Myometrial cell (primary cell): ENCODE results near the gene IL17RC. TPM values are rescaled to one million over a fixed set of nuclear protein-coding genes. Genes with fewer than 3 reads are reported as not detected.

Source experiments
- total RNA-seq: library from RNA; depleted of rRNA; stranded (reverse); fragments of >200 nt; gene quantifications from 2 replicates; pipeline ENCODE4 v1.2.3, GENCODE V29; 2015

Gene IL17RC
- total RNA-seq = 65.7 and 80.7 TPM in 2 replicates

GRCh38 chr3:9916734-9917680 lies at the start of gene IL17RC:
TSS of gene IL17RC (plus strand) at chr3:9917098. CDS start at chr3:9917316, 218 bp downstream.

GRCh38 chr3:9879830-9880549 lies 36.9 kb upstream of the IL17RC start, which contains the start of gene CIDEC:
TSS of gene CIDEC (minus strand) at chr3:9880253. CDS start at chr3:9878486, 1,767 bp downstream.

GRCh38 chr3:9890249-9891071 lies 26.4 kb upstream of the IL17RC start, which contains the start of gene JAGN1:
TSS of gene JAGN1 (plus strand) at chr3:9890610. CDS start at chr3:9890723, 113 bp downstream.

GRCh38 chr3:9902372-9903237 lies 14.3 kb upstream of the IL17RC start, which contains the start of gene IL17RE:
TSS of gene IL17RE (plus strand) at chr3:9902848. CDS start at chr3:9902933, 85 bp downstream.

GRCh38 chr3:9933561-9934234 lies 16.8 kb downstream of the IL17RC start, which contains the start of gene CRELD1:
TSS of gene CRELD1 (plus strand) at chr3:9933834. CDS start at chr3:9934439, 605 bp downstream.

GRCh38 chr3:9951962-9952805 lies 35.3 kb downstream of the IL17RC start, which contains the start of gene PRRT3:
TSS of gene PRRT3 (minus strand) at chr3:9952408. CDS start at chr3:9950115, 2,293 bp downstream.

Other genes with a start within 250 kb of the IL17RC start
- gene CPNE9, start 213.3 kb upstream of the IL17RC start, total RNA-seq = not detected in 2 replicates
- gene BRPF1, start 185.4 kb upstream of the IL17RC start, total RNA-seq = 8.6 and 9.9 TPM in 2 replicates
- 26.9 and 39.8 TPM in 2 replicates for gene OGG1, start 167.1 kb upstream of the IL17RC start, total RNA-seq
- 53.0 and 54.8 TPM in 2 replicates for gene CAMK1, start 147.2 kb upstream of the IL17RC start, total RNA-seq
- gene TADA3, start 124.6 kb upstream of the IL17RC start, total RNA-seq = 121 and 134 TPM in 2 replicates
- gene ARPC4, start 124.0 kb upstream of the IL17RC start, total RNA-seq = 287 and 324 TPM in 2 replicates
- 3.2 and 4.4 TPM in 2 replicates for gene TTLL3, start 106.8 kb upstream of the IL17RC start, total RNA-seq
- gene RPUSD3, start 73.1 kb upstream of the IL17RC start, total RNA-seq = 71.5 and 87.0 TPM in 2 replicates
- 0.29 and 0.35 TPM in 2 replicates for gene CIDEC, start 36.8 kb upstream of the IL17RC start, total RNA-seq
- 84.8 and 89.7 TPM in 2 replicates for gene JAGN1, start 26.5 kb upstream of the IL17RC start, total RNA-seq
- 3.5 and 5.5 TPM in 2 replicates for gene IL17RE, start 14.2 kb upstream of the IL17RC start, total RNA-seq
- 30.1 and 45.0 TPM in 2 replicates for gene CRELD1, start 16.7 kb downstream of the IL17RC start, total RNA-seq
- 2.0 and 2.3 TPM in 2 replicates for gene PRRT3, start 35.3 kb downstream of the IL17RC start, total RNA-seq
- 47.3 and 73.9 TPM in 2 replicates for gene EMC3, start 69.7 kb downstream of the IL17RC start, total RNA-seq
- 32.1 and 39.2 TPM in 2 replicates for gene FANCD2, start 109.3 kb downstream of the IL17RC start, total RNA-seq
- not detected in 2 replicates for gene FANCD2OS, start 191.2 kb downstream of the IL17RC start, total RNA-seq
- gene BRK1, start 198.6 kb downstream of the IL17RC start, total RNA-seq = 125 and 163 TPM in 2 replicates
- gene VHL, start 224.7 kb downstream of the IL17RC start, total RNA-seq = 21.3 and 26.1 TPM in 2 replicates
- gene IRAK2, start 247.8 kb downstream of the IL17RC start, total RNA-seq = 2.9 and 3.5 TPM in 2 replicates